ENCODE results near the gene ZKSCAN8. TPM values are rescaled to one million over a fixed set of nuclear protein-coding genes. Genes with fewer than 3 reads are reported as not detected.

The ZKSCAN8 gene
- total RNA-seq, 1 experiment from 2014 or later = 25.4 TPM

GRCh38 chr6:28159029-28159607 is 17.4 kb downstream of the ZKSCAN8 start:
- Mint-ChIP-seq H3K36me3 (ENCODE audit: insufficient read depth in 1 of 3, low read depth in 3 of 3) (peaks cover 26 to 47% (median 44%) of the 10 kb centered on the region in 3 experiments), H3K27ac (no peak overlapping the region), H3K9me3 (no peaks in the 10 kb centered on the region; a peak in 1 of 5 replicates), H3K27me3 (ENCODE audit: low read depth) (peaks cover 26% of the 10 kb centered on the region), H3K4me1 (peaks cover 8 to 14% of the 10 kb centered on the region in 2 experiments), H3K4me3 (no peak overlapping the region)
- Histone ChIP-seq H3K4me2 (ENCODE audit: insufficient read depth, insufficient read length, low read length) (no peak overlapping the region), H4K8ac (replicated peaks; ENCODE audit: insufficient read length, low read depth, low read length) (no peak overlapping the region), H2AK5ac (ENCODE audit: insufficient read length, low read length) (no peak overlapping the region), H3K56ac (ENCODE audit: insufficient read length, low read depth, low read length) (no peak overlapping the region), H4K20me1 (ENCODE audit: control insufficient read depth, insufficient read depth, insufficient read length) (no peaks in the 10 kb centered on the region), H2BK120ac (ENCODE audit: low read depth, low read length, poor library complexity, severe bottlenecking) (no peak overlapping the region), H2BK5ac (ENCODE audit: insufficient read length, low read length) (no peak overlapping the region), H3K4ac (ENCODE audit: low read depth, low read length) (no peak overlapping the region), H3K9ac (ENCODE audit: extremely low read depth, insufficient read length, low read length) (no peak overlapping the region), H3K23ac (ENCODE audit: insufficient read length, low read depth, low read length) (no peak overlapping the region), H3K79me1 (ENCODE audit: insufficient read depth, low read depth, low read length, poor library complexity, severe bottlenecking) (no peaks in the 10 kb centered on the region), H3T11ph (ENCODE audit: low read length) (no peak overlapping the region), H4K5ac (ENCODE audit: insufficient read length, low read depth, low read length) (no peak overlapping the region), H2BK20ac (ENCODE audit: low read depth, low read length, poor library complexity, severe bottlenecking) (no peak overlapping the region), H3K4me1 (ENCODE audit: insufficient read depth, low read length) (no peaks in the 10 kb centered on the region; the same call in 1 of the 2 replicates), H3K9me3 (ENCODE audit: control insufficient read depth, low read depth, low read length) (no peaks in the 10 kb centered on the region), H2BK12ac (ENCODE audit: insufficient read length, low read depth, low read length) (no peak overlapping the region), H3K23me2 (ENCODE audit: insufficient read length, low read depth, low read length, poor library complexity, severe bottlenecking) (no peaks in the 10 kb centered on the region), H2AFZ (ENCODE audit: low read length) (no peak overlapping the region), H2BK15ac (ENCODE audit: low read depth, low read length) (no peak overlapping the region), H4K91ac (ENCODE audit: insufficient read length, low read depth, low read length) (no peak overlapping the region), H3K79me2 (ENCODE audit: insufficient read depth, low read length) (no peaks in the 10 kb centered on the region), H3K14ac (ENCODE audit: insufficient read depth, low read length) (no peak overlapping the region), H3K27ac (ENCODE audit: insufficient read length, low read depth, low read length) (no peak overlapping the region), H3K18ac (ENCODE audit: insufficient read length, low read depth, low read length) (no peak overlapping the region), H3K27me3 (ENCODE audit: insufficient read depth, low read length) (no peaks in the 10 kb centered on the region)
- no CpG with 5 or more reads among the region's 4 CpGs for WGBS (ENCODE audit: extremely low coverage, insufficient read length, low lambda C conversion rate)
- TF ChIP-seq CTCF (conservative IDR thresholded peaks at IDR 0.05) = no peak
- no peak for DNase-seq
